GM12878 (cell line): ENCODE measurements around the gene IRF1. TPM values are rescaled to one million over a fixed set of nuclear protein-coding genes. Genes with fewer than 3 reads are reported as not detected.
A peak's percentile ranks its signal among the peaks of the same experiment; 100 is the strongest.

Experiments used
- ATF7 ChIP-seq: fragments of 450-650 bp; IDR thresholded peaks from 2 replicates; pipeline ENCODE4 v1.6.1; 2016; ENCODE audit warnings: low read depth, mild to moderate bottlenecking
- BRCA1 ChIP-seq: IDR thresholded peaks from 2 replicates; pipeline ENCODE4 v1.6.1; 2011; ENCODE audit warnings: low read depth, low read length, improper control_type of control experiment
- CEBPB ChIP-seq, 2 experiments: fragments of 150-350 bp in 1 of 2; IDR thresholded peaks; 2 replicates each; pipeline ENCODE4 v1.6.1; 2012 to 2014; ENCODE audit warnings: low read depth in 2 of 2, low read length in 2 of 2, borderline replicate concordance in 1 of 2, inconsistent platforms in 1 of 2
- EP300 ChIP-seq, 2 experiments: fragments of 150-350 bp in 1 of 2; IDR thresholded peaks; 2 replicates each; pipeline ENCODE4 v1.6.1; 2011 to 2012; ENCODE audit warnings: low read depth in 2 of 2, low read length in 2 of 2, borderline replicate concordance in 1 of 2, improper control_type of control experiment in 1 of 2, inconsistent platforms in 1 of 2; ENCODE audit not compliant: control insufficient read depth in 1 of 2
- KAT2A ChIP-seq: conservative IDR thresholded peaks from 2 replicates; pipeline ENCODE4 v1.6.1; 2011; ENCODE audit warnings: low read depth, low read length; ENCODE audit not compliant: control insufficient read depth
- MEF2B ChIP-seq: fragments of 450-650 bp; IDR thresholded peaks from 2 replicates; pipeline ENCODE4 v1.6.1; 2018; ENCODE audit warnings: mild to moderate bottlenecking, moderate library complexity; ENCODE audit not compliant: partially characterized antibody, poor library complexity, severe bottlenecking
- MTA2 ChIP-seq: fragments of 450-650 bp; IDR thresholded peaks from 2 replicates; pipeline ENCODE4 v1.6.1; 2016; ENCODE audit warnings: low read depth, mild to moderate bottlenecking, moderate library complexity
- NRF1 ChIP-seq: conservative IDR thresholded peaks from 2 replicates; pipeline ENCODE4 v1.6.1; 2011; ENCODE audit warnings: mild to moderate bottlenecking, low read depth, low read length, improper control_type of control experiment
- PML ChIP-seq: IDR thresholded peaks from 2 replicates; pipeline ENCODE4 v1.6.1; 2012; ENCODE audit warnings: low read length, inconsistent platforms
- POLR2AphosphoS5 ChIP-seq: IDR thresholded peaks from 2 replicates; pipeline ENCODE4 v1.6.1; 2011; ENCODE audit warnings: mild to moderate bottlenecking, low read length, inconsistent platforms
- POU2F2 ChIP-seq: IDR thresholded peaks from 3 replicates; pipeline ENCODE4 v1.6.1; 2011; ENCODE audit warnings: low read depth, mild to moderate bottlenecking, low read length, borderline replicate concordance
- SUZ12 ChIP-seq: fragments of 200-600 bp; sonication (generic); IDR thresholded peaks from one replicate; pipeline ENCODE4 v1.6.1; 2018; ENCODE audit warnings: antibody characterized with exemption, mild to moderate bottlenecking; ENCODE audit not compliant: unreplicated experiment
- TBL1XR1 ChIP-seq: IDR thresholded peaks from 2 replicates; pipeline ENCODE4 v1.6.1; 2012; ENCODE audit warnings: low read depth, low read length, improper control_type of control experiment
- ZNF217 ChIP-seq: fragments of 450-650 bp; IDR thresholded peaks from 2 replicates; pipeline ENCODE4 v1.6.1; 2017; ENCODE audit warnings: antibody characterized with exemption, mild to moderate bottlenecking
- ZNF384 ChIP-seq: IDR thresholded peaks from 2 replicates; pipeline ENCODE4 v1.6.1; 2012; ENCODE audit warnings: low read depth, mild to moderate bottlenecking, low read length, improper control_type of control experiment, borderline replicate concordance
- polyA plus RNA-seq, 11 experiments: library from polyadenylated mRNA; depleted of rRNA in 4 of 11; unstranded in 6 of 11; stranded (reverse) in 5 of 11; fragments of >200 nt; fragmentation: Nextera tagmentation in 4 of 11; fragmentation: Illumina TruSeq in 1 of 11; extraction: Ambion mirVana in 4 of 11; extraction: Trizol in 1 of 11; gene quantifications; 1 replicate in 1 of 11; 2 replicates in 10 of 11; pipeline versions ENCODE4 v1.2.1 to v1.2.3, GENCODE V29; 2011 to 2016; ENCODE audit warnings: inconsistent platforms in 2 of 11, missing spikeins in 2 of 11, low read depth in 1 of 11
- total RNA-seq, 4 experiments: library from RNA; depleted of rRNA in 3 of 4; stranded (reverse); fragments of >200 nt in 3 of 4; fragmentation: Illumina TruSeq in 1 of 4; extraction: Trizol in 1 of 4; gene quantifications; 2 replicates each; pipeline versions ENCODE4 v1.2.1 to v1.2.3, GENCODE V29; 2013 to 2021
- TF ChIP-seq, protein P1 (sequence below): fragments of 450-650 bp; IDR thresholded peaks from 2 replicates; pipeline ENCODE4 v1.6.1; 2016; ENCODE audit warnings: mild to moderate bottlenecking
- TF ChIP-seq, protein P2 (sequence below): fragments of 450-650 bp; IDR thresholded peaks from 2 replicates; pipeline ENCODE4 v1.6.1; 2017; ENCODE audit warnings: low read depth, mild to moderate bottlenecking, moderate library complexity
- TF ChIP-seq, protein P3 (sequence below): IDR thresholded peaks from 2 replicates; pipeline ENCODE4 v1.6.1; 2012; ENCODE audit warnings: low read depth, low read length, improper control_type of control experiment
- TF ChIP-seq, protein P4 (sequence below): fragments of 150-350 bp; IDR thresholded peaks from 2 replicates; pipeline ENCODE4 v1.6.1; 2016; ENCODE audit warnings: low read depth, low read length
- TF ChIP-seq, protein P5 (sequence below): fragments of 450-650 bp; IDR thresholded peaks from 2 replicates; pipeline ENCODE4 v1.6.1; 2017; ENCODE audit warnings: borderline replicate concordance
- TF ChIP-seq, protein P6 (sequence below): IDR thresholded peaks from 2 replicates; pipeline ENCODE4 v1.6.1; 2011; ENCODE audit warnings: low read depth, mild to moderate bottlenecking, low read length, moderate library complexity, borderline replicate concordance; ENCODE audit errors: extremely low read depth

Gene IRF1
- total and polyA plus RNA-seq, 10 of the 15 experiments (the other 5 are each of a cell fraction or from before 2014, with no cell fraction given) = 6.9 to 68.0 (median 49.6) TPM

DNA sequence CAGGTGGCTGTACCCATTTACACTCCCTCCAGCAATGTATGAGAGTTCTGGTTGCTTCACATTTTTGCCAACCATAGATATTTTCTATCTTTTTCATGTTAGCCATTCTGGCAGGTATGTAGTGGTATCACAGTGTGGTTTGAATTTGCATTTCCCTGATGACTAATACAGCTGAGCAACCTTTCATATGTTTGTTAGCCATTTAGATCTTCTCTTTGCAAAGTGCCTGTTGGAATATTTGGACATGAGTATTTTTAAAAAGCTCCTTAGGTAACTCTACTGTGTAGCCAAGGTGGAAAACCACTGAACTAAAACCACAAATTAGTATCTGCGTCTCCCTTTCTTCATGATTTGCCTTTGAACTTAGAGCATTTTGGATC lies 31.9 kb downstream of the IRF1 start (continued):
- TF ChIP-seq TBL1XR1 = no peak
- TF ChIP-seq KAT2A = no peak
- TF ChIP-seq NRF1 = no peak
- TF ChIP-seq ATF7 = peak; percentile 33; the same call in 1 of the 2 replicates
- TF ChIP-seq POU2F2 = peak; percentile 97
- TF ChIP-seq, protein P1, sequence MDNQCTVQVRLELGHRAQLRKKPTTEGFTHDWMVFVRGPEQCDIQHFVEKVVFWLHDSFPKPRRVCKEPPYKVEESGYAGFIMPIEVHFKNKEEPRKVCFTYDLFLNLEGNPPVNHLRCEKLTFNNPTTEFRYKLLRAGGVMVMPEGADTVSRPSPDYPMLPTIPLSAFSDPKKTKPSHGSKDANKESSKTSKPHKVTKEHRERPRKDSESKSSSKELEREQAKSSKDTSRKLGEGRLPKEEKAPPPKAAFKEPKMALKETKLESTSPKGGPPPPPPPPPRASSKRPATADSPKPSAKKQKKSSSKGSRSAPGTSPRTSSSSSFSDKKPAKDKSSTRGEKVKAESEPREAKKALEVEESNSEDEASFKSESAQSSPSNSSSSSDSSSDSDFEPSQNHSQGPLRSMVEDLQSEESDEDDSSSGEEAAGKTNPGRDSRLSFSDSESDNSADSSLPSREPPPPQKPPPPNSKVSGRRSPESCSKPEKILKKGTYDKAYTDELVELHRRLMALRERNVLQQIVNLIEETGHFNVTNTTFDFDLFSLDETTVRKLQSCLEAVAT = no peak
- TF ChIP-seq BRCA1 = no peak
- peak; percentile 55 for TF ChIP-seq MEF2B
- peak; percentile 23; the same call in 1 of the 2 replicates for TF ChIP-seq ZNF217
- no peak for TF ChIP-seq ZNF384
- TF ChIP-seq, protein P2, sequence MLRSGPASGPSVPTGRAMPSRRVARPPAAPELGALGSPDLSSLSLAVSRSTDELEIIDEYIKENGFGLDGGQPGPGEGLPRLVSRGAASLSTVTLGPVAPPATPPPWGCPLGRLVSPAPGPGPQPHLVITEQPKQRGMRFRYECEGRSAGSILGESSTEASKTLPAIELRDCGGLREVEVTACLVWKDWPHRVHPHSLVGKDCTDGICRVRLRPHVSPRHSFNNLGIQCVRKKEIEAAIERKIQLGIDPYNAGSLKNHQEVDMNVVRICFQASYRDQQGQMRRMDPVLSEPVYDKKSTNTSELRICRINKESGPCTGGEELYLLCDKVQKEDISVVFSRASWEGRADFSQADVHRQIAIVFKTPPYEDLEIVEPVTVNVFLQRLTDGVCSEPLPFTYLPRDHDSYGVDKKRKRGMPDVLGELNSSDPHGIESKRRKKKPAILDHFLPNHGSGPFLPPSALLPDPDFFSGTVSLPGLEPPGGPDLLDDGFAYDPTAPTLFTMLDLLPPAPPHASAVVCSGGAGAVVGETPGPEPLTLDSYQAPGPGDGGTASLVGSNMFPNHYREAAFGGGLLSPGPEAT = peak; percentile 40; the same call in 1 of the 2 replicates
- TF ChIP-seq, protein P3, sequence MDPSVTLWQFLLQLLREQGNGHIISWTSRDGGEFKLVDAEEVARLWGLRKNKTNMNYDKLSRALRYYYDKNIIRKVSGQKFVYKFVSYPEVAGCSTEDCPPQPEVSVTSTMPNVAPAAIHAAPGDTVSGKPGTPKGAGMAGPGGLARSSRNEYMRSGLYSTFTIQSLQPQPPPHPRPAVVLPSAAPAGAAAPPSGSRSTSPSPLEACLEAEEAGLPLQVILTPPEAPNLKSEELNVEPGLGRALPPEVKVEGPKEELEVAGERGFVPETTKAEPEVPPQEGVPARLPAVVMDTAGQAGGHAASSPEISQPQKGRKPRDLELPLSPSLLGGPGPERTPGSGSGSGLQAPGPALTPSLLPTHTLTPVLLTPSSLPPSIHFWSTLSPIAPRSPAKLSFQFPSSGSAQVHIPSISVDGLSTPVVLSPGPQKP = no peak
- TF ChIP-seq POLR2AphosphoS5 = no peak
- TF ChIP-seq EP300 (IDR thresholded peaks at IDR 0.05; ENCODE audit: borderline replicate concordance in 1 of 2, control insufficient read depth in 1 of 2, low read depth in 2 of 2, low read length in 2 of 2) = 0 out of 4 replicates have a peak, but pooled peaks of 1 of the 2 experiments have one; percentile 19
- TF ChIP-seq MTA2 = no peak
- TF ChIP-seq, protein P4, sequence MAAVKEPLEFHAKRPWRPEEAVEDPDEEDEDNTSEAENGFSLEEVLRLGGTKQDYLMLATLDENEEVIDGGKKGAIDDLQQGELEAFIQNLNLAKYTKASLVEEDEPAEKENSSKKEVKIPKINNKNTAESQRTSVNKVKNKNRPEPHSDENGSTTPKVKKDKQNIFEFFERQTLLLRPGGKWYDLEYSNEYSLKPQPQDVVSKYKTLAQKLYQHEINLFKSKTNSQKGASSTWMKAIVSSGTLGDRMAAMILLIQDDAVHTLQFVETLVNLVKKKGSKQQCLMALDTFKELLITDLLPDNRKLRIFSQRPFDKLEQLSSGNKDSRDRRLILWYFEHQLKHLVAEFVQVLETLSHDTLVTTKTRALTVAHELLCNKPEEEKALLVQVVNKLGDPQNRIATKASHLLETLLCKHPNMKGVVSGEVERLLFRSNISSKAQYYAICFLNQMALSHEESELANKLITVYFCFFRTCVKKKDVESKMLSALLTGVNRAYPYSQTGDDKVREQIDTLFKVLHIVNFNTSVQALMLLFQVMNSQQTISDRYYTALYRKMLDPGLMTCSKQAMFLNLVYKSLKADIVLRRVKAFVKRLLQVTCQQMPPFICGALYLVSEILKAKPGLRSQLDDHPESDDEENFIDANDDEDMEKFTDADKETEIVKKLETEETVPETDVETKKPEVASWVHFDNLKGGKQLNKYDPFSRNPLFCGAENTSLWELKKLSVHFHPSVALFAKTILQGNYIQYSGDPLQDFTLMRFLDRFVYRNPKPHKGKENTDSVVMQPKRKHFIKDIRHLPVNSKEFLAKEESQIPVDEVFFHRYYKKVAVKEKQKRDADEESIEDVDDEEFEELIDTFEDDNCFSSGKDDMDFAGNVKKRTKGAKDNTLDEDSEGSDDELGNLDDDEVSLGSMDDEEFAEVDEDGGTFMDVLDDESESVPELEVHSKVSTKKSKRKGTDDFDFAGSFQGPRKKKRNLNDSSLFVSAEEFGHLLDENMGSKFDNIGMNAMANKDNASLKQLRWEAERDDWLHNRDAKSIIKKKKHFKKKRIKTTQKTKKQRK = no peak
- TF ChIP-seq, protein P5, sequence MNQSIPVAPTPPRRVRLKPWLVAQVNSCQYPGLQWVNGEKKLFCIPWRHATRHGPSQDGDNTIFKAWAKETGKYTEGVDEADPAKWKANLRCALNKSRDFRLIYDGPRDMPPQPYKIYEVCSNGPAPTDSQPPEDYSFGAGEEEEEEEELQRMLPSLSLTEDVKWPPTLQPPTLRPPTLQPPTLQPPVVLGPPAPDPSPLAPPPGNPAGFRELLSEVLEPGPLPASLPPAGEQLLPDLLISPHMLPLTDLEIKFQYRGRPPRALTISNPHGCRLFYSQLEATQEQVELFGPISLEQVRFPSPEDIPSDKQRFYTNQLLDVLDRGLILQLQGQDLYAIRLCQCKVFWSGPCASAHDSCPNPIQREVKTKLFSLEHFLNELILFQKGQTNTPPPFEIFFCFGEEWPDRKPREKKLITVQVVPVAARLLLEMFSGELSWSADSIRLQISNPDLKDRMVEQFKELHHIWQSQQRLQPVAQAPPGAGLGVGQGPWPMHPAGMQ = no peak
- TF ChIP-seq PML = no peak
- TF ChIP-seq SUZ12 = no peak
- TF ChIP-seq, protein P6, sequence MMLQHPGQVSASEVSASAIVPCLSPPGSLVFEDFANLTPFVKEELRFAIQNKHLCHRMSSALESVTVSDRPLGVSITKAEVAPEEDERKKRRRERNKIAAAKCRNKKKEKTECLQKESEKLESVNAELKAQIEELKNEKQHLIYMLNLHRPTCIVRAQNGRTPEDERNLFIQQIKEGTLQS = no peak
- no peak for TF ChIP-seq CEBPB (IDR thresholded peaks at IDR 0.05; ENCODE audit: borderline replicate concordance in 1 of 2, low read depth in 2 of 2, low read length in 2 of 2)
